HCT116 (cell line): ENCODE results near the gene RPL31. TPM values are rescaled to one million over a fixed set of nuclear protein-coding genes. Genes with fewer than 3 reads are reported as not detected.

Source experiments
- ATAC-seq: fragments of 200-7000 bp; cut with Tn5 transposase; 2 replicates; pipeline ENCODE4 v1.9.1; 2020; ENCODE audit warnings: mild to moderate bottlenecking, moderate library complexity
- BruUV-seq: library from RNA; stranded (reverse); fragments of 400-500 nt; replicated peaks from 2 replicates; lab custom pipeline; 2021; lab: Mats Ljungman, UMichigan
- CTCF ChIA-PET: fragments of 300-600 bp; sonication (Branson Sonifier 250); formaldehyde crosslinking; loops from one replicate; lab custom pipeline; 2021; ENCODE audit warnings: antibody characterized with exemption; lab: Charles Lee
- POLR2A ChIA-PET: fragments of 300-600, 350-600 bp; sonication (Branson Sonifier 250); formaldehyde crosslinking; loops from one replicate; lab custom pipeline; 2021; ENCODE audit warnings: antibody characterized with exemption; lab: Charles Lee
- RAD21 ChIA-PET, 2 experiments: fragments of 300-600 bp; sonication (Branson Sonifier 250); formaldehyde crosslinking; loops; one replicate each; lab custom pipeline; 2023; ENCODE audit warnings: low total read pairs in 2 of 2; ENCODE audit not compliant: uncharacterized antibody in 2 of 2, unreplicated experiment in 2 of 2, low non-redundant PET in 1 of 2; lab: Charles Lee
- DNase-seq: peaks from one replicate; pipeline ENCODE4 v3.0.0-alpha.2; 2010; ENCODE audit warnings: low read depth, low spot score
- H2AFZ ChIP-seq: fragments of 200-600 bp; shearing (Covaris generic), sonication (generic); 2 replicates; pipeline ENCODE4 v1.6.1; 2017; ENCODE audit warnings: low read depth, mixed run types, mixed read lengths, antibody characterized with exemption, low read length; ENCODE audit not compliant: poor library complexity, severe bottlenecking
- H3K27ac ChIP-seq: 2 replicates; pipeline ENCODE4 v1.5.1; 2012; ENCODE audit warnings: low read depth, low read length
- H3K27me3 ChIP-seq: fragments of 200-600 bp; sonication (generic); 2 replicates; pipeline ENCODE4 v1.6.1; 2016; ENCODE audit warnings: mixed run types, low read length, mixed read lengths; ENCODE audit not compliant: insufficient read depth
- H3K36me3 ChIP-seq, 2 experiments: fragments of 200-500 bp in 1 of 2; fragments of 200-600 bp in 1 of 2; sonication (Bioruptor generic) in 1 of 2; sonication (generic) in 1 of 2; 2 replicates each; pipeline versions ENCODE4 v1.5.1 to v1.6.1; 2014 to 2016; ENCODE audit warnings: low read length in 2 of 2, inconsistent platforms in 1 of 2, mixed read lengths in 1 of 2, mixed run types in 1 of 2; ENCODE audit not compliant: insufficient read depth in 2 of 2, control insufficient read depth in 1 of 2
- H3K4me1 ChIP-seq, 2 experiments: fragments of 200-600 bp in 1 of 2; sonication (generic) in 1 of 2; 2 replicates each; pipeline versions ENCODE4 v1.5.1 to v1.6.1; 2012 to 2017; ENCODE audit warnings: low read length in 2 of 2, inconsistent platforms in 1 of 2, mild to moderate bottlenecking in 1 of 2, mixed read lengths in 1 of 2, mixed run types in 1 of 2, moderate library complexity in 1 of 2; ENCODE audit not compliant: insufficient read depth in 2 of 2, control insufficient read depth in 1 of 2
- H3K4me2 ChIP-seq: fragments of 200-600 bp; sonication (generic); 2 replicates; pipeline ENCODE4 v1.6.1; 2017; ENCODE audit warnings: mixed run types, low read length, mixed read lengths
- H3K4me3 ChIP-seq, 2 experiments: fragments of 200-600 bp in 1 of 2; sonication (generic) in 1 of 2; replicated peaks in 1 of 2; 2 replicates each; pipeline ENCODE4 v1.5.1; 2011 to 2016; ENCODE audit warnings: low read length in 2 of 2, control low read depth in 1 of 2, low read depth in 1 of 2, mild to moderate bottlenecking in 1 of 2, mixed read lengths in 1 of 2, mixed run types in 1 of 2
- H3K79me2 ChIP-seq: fragments of 200-600 bp; sonication (generic); 2 replicates; pipeline ENCODE4 v1.6.1; 2017; ENCODE audit warnings: mild to moderate bottlenecking, mixed run types, low read length, moderate library complexity, mixed read lengths; ENCODE audit not compliant: insufficient read depth
- H3K9ac ChIP-seq: fragments of 200-600 bp; sonication (generic); 2 replicates; pipeline ENCODE4 v1.6.1; 2016; ENCODE audit warnings: low read length, mixed read lengths
- H3K9me2 ChIP-seq: fragments of 200-600 bp; sonication (generic), shearing (Covaris generic); 2 replicates; pipeline ENCODE4 v1.6.1; 2017; ENCODE audit warnings: mixed run types, mild to moderate bottlenecking, moderate library complexity; ENCODE audit not compliant: insufficient read depth
- H3K9me3 ChIP-seq, 2 experiments: fragments of 200-500 bp in 1 of 2; fragments of 200-600 bp in 1 of 2; sonication (Bioruptor generic) in 1 of 2; sonication (generic) in 1 of 2; 2 replicates each; pipeline ENCODE4 v1.6.1; 2014 to 2017; ENCODE audit warnings: low read length in 2 of 2, mixed read lengths in 2 of 2, inconsistent platforms in 1 of 2, low read depth in 1 of 2, mild to moderate bottlenecking in 1 of 2, mixed run types in 1 of 2, moderate library complexity in 1 of 2; ENCODE audit not compliant: control insufficient read depth in 1 of 2, insufficient read depth in 1 of 2
- H4K20me1 ChIP-seq: fragments of 200-600 bp; sonication (generic), shearing (Covaris generic); 2 replicates; pipeline ENCODE4 v1.6.1; 2017; ENCODE audit warnings: mixed run types, mild to moderate bottlenecking, moderate library complexity; ENCODE audit not compliant: insufficient read depth
- CEBPB ChIP-seq: IDR thresholded peaks from 2 replicates; pipeline ENCODE4 v1.6.1; 2012; ENCODE audit warnings: low read depth
- EGR1 ChIP-seq: IDR thresholded peaks from 2 replicates; pipeline ENCODE4 v1.6.1; 2012; ENCODE audit warnings: low read depth
- SIN3A ChIP-seq: IDR thresholded peaks from 2 replicates; pipeline ENCODE4 v1.6.1; 2012; ENCODE audit warnings: low read depth
- TCF7L2 ChIP-seq: IDR thresholded peaks from 2 replicates; pipeline ENCODE4 v1.7.0; 2011; ENCODE audit warnings: borderline replicate concordance, inconsistent platforms; ENCODE audit not compliant: insufficient read depth, insufficient read length; ENCODE audit errors: extremely low read depth
- intact Hi-C: fragments of 100-400 bp; cut with micrococcal nuclease; formaldehyde crosslinking; loops from 2 replicates; pipeline ENCODE4 v1.10.0; 2022
- total RNA-seq: library from RNA; stranded (reverse); gene quantifications from one replicate; pipeline ENCODE4 v1.2.1, GENCODE V29; 2021; ENCODE audit not compliant: unreplicated experiment
- TF ChIP-seq, protein P1 (sequence below), 3 experiments: fragments of 200-600 bp in 1 of 3; sonication (generic) in 1 of 3; IDR thresholded peaks in 2 of 3; conservative IDR thresholded peaks in 1 of 3; 2 replicates each; pipeline ENCODE4 v1.5.1; 2012 to 2017; ENCODE audit warnings: low read depth in 2 of 3, low read length in 2 of 3, antibody characterized with exemption in 1 of 3, borderline replicate concordance in 1 of 3, control low read depth in 1 of 3, mild to moderate bottlenecking in 1 of 3, mixed read lengths in 1 of 3, mixed run types in 1 of 3, moderate library complexity in 1 of 3; ENCODE audit not compliant: insufficient read depth in 1 of 3
- TF ChIP-seq, protein P2 (sequence below): IDR thresholded peaks from 2 replicates; pipeline ENCODE4 v1.6.1; 2011; ENCODE audit warnings: mild to moderate bottlenecking, low read length, moderate library complexity; ENCODE audit not compliant: insufficient replicate concordance; ENCODE audit errors: extremely low read depth

The RPL31 gene
- total RNA-seq, 1 experiment from 2014 or later, result 1,340 TPM

- TF ChIP-seq, protein P1, sequence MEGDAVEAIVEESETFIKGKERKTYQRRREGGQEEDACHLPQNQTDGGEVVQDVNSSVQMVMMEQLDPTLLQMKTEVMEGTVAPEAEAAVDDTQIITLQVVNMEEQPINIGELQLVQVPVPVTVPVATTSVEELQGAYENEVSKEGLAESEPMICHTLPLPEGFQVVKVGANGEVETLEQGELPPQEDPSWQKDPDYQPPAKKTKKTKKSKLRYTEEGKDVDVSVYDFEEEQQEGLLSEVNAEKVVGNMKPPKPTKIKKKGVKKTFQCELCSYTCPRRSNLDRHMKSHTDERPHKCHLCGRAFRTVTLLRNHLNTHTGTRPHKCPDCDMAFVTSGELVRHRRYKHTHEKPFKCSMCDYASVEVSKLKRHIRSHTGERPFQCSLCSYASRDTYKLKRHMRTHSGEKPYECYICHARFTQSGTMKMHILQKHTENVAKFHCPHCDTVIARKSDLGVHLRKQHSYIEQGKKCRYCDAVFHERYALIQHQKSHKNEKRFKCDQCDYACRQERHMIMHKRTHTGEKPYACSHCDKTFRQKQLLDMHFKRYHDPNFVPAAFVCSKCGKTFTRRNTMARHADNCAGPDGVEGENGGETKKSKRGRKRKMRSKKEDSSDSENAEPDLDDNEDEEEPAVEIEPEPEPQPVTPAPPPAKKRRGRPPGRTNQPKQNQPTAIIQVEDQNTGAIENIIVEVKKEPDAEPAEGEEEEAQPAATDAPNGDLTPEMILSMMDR (IDR thresholded peaks at IDR 0.05 in 2 of 3, conservative IDR thresholded peaks at IDR 0.05 in 1 of 3; ENCODE audit: borderline replicate concordance in 1 of 3, insufficient read depth in 1 of 3, low read depth in 2 of 3, low read length in 2 of 3), result no peak
- no peak for TF ChIP-seq SIN3A
Measured at GRCh38 chr2:100976645-100977391, 25.3 kb upstream of the RPL31 start (continued).

- Histone ChIP-seq H3K9me2 (no peaks in the 10 kb centered on the region), H3K4me2 (no peak overlapping the region), H3K27me3 (no peaks in the 10 kb centered on the region), H3K9me3 (no peaks in the 10 kb centered on the region), H4K20me1 (no peaks in the 10 kb centered on the region), H3K9ac (no peak overlapping the region), H3K27ac (no peak overlapping the region), H3K79me2 (no peaks in the 10 kb centered on the region), H3K36me3 (no peaks in the 10 kb centered on the region), H3K4me3 (no peak overlapping the region), H3K4me1 (peaks cover 7 to 9% of the 10 kb centered on the region in 2 experiments), H2AFZ (no peak overlapping the region)
- ChIA-PET RAD21 (no interaction called here), POLR2A (no interaction called here), CTCF (no interaction called here)
- ATAC-seq (no peak), DNase-seq (no peak)
- TF ChIP-seq, protein P2, sequence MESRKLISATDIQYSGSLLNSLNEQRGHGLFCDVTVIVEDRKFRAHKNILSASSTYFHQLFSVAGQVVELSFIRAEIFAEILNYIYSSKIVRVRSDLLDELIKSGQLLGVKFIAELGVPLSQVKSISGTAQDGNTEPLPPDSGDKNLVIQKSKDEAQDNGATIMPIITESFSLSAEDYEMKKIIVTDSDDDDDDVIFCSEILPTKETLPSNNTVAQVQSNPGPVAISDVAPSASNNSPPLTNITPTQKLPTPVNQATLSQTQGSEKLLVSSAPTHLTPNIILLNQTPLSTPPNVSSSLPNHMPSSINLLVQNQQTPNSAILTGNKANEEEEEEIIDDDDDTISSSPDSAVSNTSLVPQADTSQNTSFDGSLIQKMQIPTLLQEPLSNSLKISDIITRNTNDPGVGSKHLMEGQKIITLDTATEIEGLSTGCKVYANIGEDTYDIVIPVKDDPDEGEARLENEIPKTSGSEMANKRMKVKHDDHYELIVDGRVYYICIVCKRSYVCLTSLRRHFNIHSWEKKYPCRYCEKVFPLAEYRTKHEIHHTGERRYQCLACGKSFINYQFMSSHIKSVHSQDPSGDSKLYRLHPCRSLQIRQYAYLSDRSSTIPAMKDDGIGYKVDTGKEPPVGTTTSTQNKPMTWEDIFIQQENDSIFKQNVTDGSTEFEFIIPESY, result no peak
- TF ChIP-seq CEBPB (no peak), TCF7L2 (no peak), EGR1 (no peak)
- intact Hi-C loops, result no loop called here
- BruUV-seq, result no TSS peak
Measured at GRCh38 chr2:100977511-100977910, 24.6 kb upstream of the RPL31 start.
